HepG2 (cell line): Measurements from ENCODE around the gene YWHAQ.

Experiments
- CEBPB ChIP-seq: IDR thresholded peaks from 2 replicates; pipeline ENCODE4 v1.6.1; 2011; ENCODE audit warnings: low read depth, low read length, improper control_type of control experiment, borderline replicate concordance
- FOXP1 ChIP-seq, 2 experiments: fragments of 450-650 bp in 1 of 2; IDR thresholded peaks; 2 replicates each; pipeline ENCODE4 v1.6.1; 2017 to 2018; ENCODE audit warnings: antibody characterized with exemption in 1 of 2
- MBNL3 ChIP-seq: fragments of 250-450 bp; sonication (Bioruptor Pico); conservative IDR thresholded peaks from 2 replicates; pipeline ENCODE4 v1.8.0; 2022; ENCODE audit warnings: mild to moderate bottlenecking, inconsistent platforms
- MTA3 ChIP-seq: sonication (generic); formaldehyde crosslinking; IDR thresholded peaks from 2 replicates; pipeline ENCODE4 v1.4.0; 2020; ENCODE audit warnings: missing genetic modification reagents
- NFE2L2 ChIP-seq: fragments of 150-350 bp; IDR thresholded peaks from 2 replicates; pipeline ENCODE4 v1.6.1; 2014; ENCODE audit warnings: low read length

DNA sequence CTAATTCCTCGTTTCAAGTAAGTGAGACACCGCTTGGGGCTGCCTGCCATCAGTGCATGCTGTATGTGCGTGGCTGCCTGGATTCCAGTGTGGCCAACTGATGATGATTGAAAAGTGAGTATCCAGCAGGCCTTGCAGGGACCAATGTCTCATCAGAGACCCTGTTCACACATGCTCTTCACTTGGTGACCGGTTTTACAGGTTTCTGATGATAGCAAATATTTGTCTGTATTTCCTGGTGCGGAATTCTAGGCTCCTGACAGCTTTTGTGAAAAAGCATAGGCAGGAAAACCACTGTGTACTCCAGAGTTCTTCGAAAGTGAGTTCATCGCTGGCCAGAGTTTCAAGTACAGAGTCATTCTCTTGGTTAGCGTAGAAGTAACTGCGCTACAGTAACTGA is 13.8 kb upstream of the YWHAQ start:
- TF ChIP-seq NFE2L2 (no peak), CEBPB (no peak), MBNL3 (no peak), FOXP1 (IDR thresholded peaks at IDR 0.05) (no peak), FOXP1 (CRISPR knock-in tag; IDR thresholded peaks at IDR 0.05) (no peak), MTA3 (no peak)
